22Rv1 (cell line): ENCODE measurements around the gene ZSCAN5A.

Experiments used
- CTCF ChIP-seq: fragments of 450-650 bp; IDR thresholded peaks from 2 replicates; pipeline ENCODE4 v1.5.1; 2017; ENCODE audit warnings: mild to moderate bottlenecking
- ZFX ChIP-seq: fragments of 450-650 bp; IDR thresholded peaks from 2 replicates; pipeline ENCODE4 v1.6.1; 2017; ENCODE audit warnings: antibody characterized with exemption, borderline replicate concordance

DNA sequence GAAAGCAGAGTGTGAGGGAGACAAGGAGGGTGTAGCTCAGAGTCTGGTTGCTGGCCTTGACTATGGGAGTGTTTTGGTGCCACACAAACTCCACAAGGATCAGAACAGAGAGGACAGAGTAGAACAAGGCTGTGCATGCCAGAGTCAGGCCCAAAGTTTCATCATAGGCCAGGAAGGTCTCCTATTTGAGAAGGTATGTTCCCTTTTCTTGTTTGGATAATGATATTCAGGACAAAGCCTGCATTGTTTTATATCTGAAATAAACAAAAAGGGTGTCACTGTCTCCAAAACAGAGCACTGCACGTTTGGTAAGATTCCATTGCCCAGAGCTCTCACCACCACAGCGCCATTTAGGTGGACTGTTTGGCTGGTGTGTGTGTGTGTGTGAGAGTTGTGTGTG is 3.1 kb upstream of the ZSCAN5A start:
- no peak for TF ChIP-seq CTCF
- no peak for TF ChIP-seq ZFX
